Cerebellar cortex (tissue), 1 donor: Measurements from ENCODE around the gene FAM222A.

Experiments used
- DNase-seq: peaks from one replicate; pipeline ENCODE4 v3.0.0-alpha.2; 2015; ENCODE audit warnings: low spot score

The FAM222A gene

DNA sequence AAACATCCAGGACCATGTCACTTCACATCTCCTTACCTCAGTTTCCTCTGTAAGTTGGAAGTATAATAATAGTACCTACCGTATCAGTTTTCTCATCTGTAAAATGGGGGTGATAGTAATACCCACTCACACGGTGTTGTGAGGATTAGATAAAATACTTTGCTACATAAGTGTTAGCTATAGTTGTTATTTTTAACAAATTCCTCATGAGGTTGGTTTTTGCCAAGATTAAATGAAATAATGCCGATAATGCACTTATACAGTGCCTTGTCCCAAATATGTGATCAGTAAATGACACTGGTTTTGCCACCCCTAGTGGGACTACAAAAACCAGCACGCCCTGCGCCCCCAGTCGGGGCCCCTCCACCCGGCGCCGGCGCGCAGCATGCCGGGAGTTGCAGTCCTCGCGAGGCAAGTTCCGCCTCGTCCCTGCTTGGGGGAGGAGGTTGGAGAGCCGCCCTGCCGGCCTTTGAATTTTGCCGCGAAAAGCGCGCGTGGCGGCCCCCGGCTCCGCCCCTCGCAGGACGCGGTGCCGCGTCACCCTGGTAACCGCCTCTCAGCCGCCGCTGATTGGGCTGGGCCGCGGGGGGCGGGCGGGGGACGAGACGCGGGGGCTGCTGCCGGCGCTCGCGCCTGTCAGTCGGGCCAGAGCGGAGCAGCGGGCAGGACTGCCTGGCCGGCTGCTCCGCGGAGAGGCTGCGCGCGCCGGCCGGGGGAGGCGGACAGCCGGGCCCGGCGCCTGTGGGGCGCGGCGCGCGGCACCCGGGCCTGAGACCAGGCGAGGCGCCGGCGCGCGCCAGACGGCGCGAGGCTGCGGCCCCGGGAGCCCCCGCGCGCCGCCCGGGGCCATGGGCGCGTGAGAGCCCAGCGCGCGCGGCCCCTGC lies at the start of gene FAM222A:
TSS of gene FAM222A (plus strand) at position 639 of the 884 bp plus-strand sequence. CDS start 30,322 bp downstream, outside the sequence.
- peak; percentile 97 for DNase-seq

DNA sequence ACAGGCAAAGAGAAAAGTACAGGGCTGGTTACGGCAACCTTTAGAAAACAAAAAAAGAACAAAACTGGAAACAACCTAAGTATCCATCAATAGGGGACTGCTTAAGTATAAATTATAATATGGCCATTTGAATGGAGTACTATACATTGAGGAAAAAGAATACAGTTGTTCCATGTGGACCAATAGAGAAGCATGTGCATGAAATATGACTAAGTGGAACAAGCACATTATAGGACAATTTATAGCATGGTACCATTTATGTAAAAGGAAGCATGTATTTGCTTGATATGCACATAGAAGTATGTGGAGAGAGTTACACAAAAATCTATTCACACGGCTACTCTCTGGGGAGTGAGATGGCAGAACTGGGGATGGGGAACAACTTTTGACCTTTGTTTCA lies 49.2 kb upstream of the FAM222A start:
- DNase-seq, result no peak

DNA sequence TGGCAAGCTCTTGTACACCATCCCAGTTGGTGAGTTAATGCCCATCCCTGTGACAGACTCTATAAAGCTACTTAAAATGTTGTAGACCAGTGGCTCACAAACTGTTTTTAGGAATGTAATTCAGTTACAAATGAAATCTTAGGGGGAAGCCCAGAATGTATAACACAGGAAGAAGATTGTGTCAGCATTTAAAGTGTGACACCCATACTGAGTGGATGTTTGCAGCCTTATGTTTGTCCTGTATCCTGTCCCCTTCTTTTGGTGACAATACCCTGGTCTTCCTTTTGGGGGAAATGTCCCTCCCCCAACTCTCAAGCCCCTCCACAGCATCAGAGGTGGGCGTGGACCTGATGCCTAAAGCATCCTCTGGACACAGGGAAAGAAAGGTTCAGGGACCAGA lies 47.6 kb upstream of the FAM222A start:
- DNase-seq, result no peak

DNA sequence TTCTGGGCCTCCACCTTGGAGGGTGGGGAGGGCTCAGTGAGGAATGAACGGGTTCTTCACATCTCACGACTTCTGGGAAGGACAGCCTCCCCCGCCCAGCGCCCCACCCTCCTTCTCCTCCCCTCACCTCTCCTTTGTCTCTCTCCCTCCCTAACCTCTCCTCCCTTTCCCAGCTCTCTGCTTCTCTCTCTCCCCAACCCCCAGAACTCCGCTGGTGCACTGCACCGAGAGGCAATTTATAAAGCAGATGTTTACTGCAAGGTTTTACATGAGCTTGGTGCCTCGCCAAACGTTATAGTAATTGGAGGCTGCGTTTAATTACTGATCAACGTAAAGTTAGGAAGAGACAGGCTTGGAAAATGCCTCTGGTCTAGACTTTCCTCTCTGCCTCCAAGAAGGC lies 42.9 kb upstream of the FAM222A start:
- DNase-seq, result no peak

- DNase-seq, result no peak
These were observed 42.1 kb upstream of the FAM222A start for GRCh38 chr12:109671502-109671901.

DNA sequence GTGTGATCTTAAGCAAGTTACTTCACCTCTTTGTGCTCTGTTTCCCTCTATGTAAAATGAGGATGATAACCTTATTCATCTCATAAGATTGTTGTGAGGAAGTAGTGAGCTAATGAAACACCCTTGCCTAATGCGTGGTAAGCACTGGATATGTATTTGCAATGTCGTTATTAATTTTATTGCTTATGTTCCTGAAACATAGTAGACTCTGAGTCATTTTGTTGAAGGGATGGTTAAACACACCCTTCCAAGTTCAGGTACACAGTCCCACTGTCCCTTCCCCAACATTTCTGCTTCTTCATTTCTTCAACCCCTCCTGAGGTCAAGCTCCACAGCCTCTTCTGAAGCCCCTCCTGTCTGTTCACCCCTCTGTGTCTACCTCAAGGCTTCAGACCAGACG lies 40.2 kb upstream of the FAM222A start:
- DNase-seq, result no peak

- DNase-seq, result no peak
These were observed 39.7 kb upstream of the FAM222A start for GRCh38 chr12:109673884-109674283.

GRCh38 chr12:109675411-109675810 lies 38.2 kb upstream of the FAM222A start:
- DNase-seq, result no peak

DNA sequence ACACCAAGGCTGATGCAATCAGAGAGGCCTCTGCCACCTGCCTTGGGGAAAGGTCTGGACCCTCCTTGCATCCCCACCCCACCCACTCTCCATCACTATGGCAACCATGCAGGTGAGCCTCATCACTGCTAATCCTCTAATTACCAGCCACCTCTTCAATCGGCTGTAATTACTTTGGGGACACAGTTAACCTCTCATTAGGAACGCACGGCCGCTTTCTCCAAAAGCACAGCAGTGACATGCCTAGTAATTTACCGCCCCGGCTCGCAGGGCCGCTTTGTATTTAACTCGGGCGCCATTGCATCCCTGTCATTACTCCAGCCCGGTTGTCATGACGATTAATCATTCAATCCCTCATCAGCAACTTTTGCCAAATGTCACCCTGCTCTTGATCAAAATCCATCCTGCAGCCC lies 36.3 kb upstream of the FAM222A start:
- DNase-seq, result no peak

DNA sequence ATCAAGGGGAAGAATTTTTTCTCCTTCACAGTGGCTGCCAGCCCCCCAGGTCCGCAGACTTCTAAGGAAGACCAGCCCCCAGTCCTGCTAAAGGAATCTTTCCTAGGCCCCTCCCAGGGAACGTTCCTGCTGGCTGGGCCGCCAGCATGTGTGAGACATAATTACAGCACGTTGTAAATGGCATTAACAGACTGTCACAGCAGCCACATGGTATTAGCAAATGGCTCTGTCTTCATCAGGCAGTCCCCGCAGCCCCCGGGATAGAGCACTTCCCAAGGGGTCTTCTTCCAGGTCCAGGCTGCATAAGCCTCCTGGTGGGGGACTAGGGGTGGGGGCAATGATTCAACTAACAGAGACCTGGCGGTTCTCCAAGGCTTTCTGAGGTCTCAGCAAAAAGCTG lies 34.9 kb upstream of the FAM222A start:
- no peak for DNase-seq

DNA sequence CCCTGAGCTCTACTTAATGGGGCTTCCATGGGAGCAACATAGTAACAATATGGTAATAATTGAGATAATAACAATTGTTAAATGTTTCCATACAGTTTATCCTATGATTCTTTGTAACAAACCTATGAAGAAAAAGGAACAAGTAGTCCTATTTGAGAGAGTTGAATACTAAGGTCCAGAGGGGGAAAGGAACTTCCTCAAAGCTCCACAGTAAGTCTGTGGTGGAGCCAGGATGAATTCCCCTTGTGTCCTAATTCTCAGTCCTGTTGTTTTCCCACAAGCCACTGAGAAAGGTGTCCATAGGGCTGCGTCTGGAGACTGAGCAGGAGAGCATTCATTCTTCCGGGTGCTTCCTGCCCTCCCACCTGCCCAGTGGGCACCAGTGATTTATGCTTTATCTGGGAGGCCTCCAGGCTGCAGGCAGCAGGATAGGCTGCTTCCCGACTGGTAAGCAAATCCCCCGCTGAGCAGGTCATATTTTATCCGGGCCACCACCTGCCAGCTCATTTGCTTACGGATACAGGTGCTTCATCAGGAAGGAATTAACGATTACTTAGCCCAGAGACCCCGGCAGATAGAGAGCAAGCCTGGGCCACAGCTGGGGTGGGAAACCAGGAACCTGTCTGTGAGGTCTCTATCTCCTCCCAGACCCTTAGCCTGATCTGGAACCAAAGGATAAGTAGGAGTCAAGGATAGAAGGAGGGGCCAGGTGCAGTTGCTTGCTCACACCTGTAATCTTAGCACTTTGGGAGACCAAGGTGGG lies 33.9 kb upstream of the FAM222A start:
- DNase-seq, result peak; percentile 44

- DNase-seq, result peak; percentile 19
These were observed 33.2 kb upstream of the FAM222A start for GRCh38 chr12:109680264-109681005.

DNA sequence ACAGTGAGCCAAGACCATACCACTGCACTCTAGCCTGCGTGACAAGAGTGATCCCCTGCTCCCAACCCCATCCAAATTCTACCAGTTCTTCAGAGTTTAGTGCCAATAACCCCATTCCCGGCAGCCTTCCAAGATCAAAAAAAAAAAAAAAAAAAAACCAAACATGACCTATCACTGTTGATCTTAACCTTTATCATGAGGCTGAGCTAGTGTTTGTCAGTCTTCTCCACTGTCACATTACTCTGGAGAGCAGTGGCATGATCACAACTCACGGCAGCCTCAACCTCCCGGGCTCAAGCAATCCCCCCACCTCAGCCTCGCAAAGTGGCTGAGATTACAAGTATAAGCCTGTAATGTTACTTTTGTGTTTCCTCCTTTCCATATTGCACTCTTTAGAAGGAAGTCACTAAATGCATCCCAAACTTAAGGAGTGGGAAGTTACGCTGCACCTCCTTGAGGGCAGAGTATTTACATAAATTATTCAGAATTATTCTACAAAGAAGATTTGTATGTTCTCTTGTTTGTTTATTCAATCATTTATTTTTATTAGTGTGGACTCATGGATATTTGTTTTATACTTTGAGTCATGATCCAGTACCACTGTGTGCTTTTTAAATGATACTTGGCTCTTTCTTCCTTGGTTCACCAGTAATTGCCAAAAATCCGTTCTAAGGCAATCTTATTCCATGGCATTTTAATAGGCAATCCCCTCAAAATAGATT lies 31.5 kb upstream of the FAM222A start:
- no peak for DNase-seq

GRCh38 chr12:109682708-109683060 lies 30.9 kb upstream of the FAM222A start:
- no peak for DNase-seq

DNA sequence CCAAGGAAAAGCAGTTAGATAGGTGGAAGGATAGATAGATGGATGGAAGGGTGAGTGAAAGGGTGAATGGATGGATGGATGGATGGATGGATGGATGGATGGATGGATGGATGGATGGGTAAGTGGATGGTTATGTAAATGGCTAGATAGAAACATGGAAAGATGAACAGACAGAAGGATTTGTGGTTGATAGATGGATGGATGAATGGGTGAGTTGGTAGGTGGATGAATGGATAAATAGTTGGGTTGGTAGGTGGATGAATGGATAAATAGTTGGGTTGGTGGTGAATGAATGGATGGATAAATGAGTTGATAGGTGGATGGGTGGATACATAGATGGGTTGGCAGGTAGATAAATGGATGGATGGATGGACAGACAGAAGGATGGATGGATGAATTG lies 30.3 kb upstream of the FAM222A start:
- DNase-seq, result no peak

DNA sequence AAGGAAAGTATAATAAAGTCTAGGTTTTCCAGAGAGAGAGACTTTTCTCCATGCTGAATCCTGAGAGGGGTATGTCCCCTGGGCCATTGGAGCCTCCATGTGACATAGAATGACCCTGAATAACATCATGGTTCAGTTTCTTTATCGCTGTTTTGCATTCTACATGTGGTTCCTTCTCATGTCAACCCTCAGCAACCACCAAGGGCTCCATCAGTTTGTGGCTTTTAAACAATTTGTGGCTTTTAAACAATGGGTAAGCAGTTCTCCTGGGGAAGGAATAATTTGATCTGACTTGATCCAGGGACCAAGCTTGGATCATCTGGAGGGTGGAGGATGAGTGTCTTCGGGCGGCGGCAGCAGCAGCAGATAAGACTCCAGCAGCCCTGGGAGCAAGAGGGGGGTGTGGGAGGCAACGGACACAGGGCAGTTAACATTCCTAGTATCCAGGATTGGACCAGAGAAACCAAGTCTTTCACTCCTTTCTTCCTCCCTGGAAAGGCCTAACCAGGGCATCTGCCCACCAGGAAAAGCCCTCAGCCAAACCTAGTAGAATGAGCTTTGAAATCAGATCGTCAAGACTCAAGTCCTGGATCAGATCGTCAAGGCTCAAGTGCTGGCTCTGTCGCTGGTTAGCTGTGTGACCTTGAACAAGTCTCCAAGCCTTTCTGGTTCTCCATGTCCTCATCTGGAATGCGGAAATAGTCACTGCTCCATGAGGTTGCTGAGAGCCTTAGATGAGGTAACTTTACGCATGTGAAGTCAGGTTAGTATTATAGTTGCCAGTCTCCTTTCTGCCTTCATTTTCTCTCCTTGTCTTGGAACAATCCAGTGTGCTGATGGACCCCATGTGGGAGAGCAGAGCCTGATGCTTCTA lies 27.8 kb upstream of the FAM222A start:
- DNase-seq, result no peak

GRCh38 chr12:109686523-109686922 lies 27.1 kb upstream of the FAM222A start:
- DNase-seq, result no peak

DNA sequence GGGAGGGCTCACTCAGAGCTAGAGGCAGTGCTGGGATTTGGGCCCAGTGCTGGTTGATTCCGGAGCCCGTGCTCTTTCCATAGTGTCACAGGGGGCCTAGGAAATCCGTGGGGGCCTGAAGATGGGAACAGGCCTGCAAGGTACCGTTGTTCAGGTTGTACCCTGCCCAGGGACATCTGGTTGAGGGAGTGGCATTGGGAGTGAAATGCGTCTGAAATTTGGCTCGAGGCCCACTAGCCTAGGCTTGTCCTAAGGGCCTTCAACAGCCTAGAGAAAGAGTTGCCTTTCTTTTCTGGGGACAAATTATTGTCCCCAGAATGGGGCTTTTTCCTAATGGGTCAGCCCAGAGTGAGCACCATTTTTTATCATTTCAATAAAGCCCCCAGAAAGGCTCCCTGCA lies 26.4 kb upstream of the FAM222A start:
- no peak for DNase-seq

GRCh38 chr12:109689426-109689825 lies 24.2 kb upstream of the FAM222A start:
- DNase-seq, result no peak

- DNase-seq, result no peak
These were observed 20.5 kb upstream of the FAM222A start for GRCh38 chr12:109693160-109693559.
